Esophagus (tissue), 2 donors: ENCODE results near the gene BRD3. TPM values are rescaled to one million over a fixed set of nuclear protein-coding genes. Genes with fewer than 3 reads are reported as not detected.
"Not testable (repeated sequence)": the region's sequence is repeated elsewhere in the genome, so short reads cannot be mapped to it uniquely, and the experiment has no call there.

ENCODE experiments used
- H3K27ac ChIP-seq, 2 donors: one replicate each; pipeline ENCODE4 v1.5.1; 2013; ENCODE audit warnings: low read depth in 2 of 2, mild to moderate bottlenecking in 2 of 2, inconsistent platforms in 1 of 2, low read length in 1 of 2, moderate library complexity in 1 of 2
- H3K27me3 ChIP-seq, 2 donors: one replicate each; pipeline ENCODE4 v1.6.1; 2013; ENCODE audit warnings: low read length in 2 of 2, control low read depth in 1 of 2, mild to moderate bottlenecking in 1 of 2; ENCODE audit not compliant: insufficient read depth in 2 of 2, control insufficient read depth in 1 of 2
- H3K36me3 ChIP-seq, 2 donors: one replicate each; pipeline ENCODE4 v1.6.1; 2013; ENCODE audit warnings: low read length in 1 of 2; ENCODE audit not compliant: control insufficient read depth in 2 of 2, insufficient read depth in 2 of 2
- H3K4me1 ChIP-seq, 2 donors: one replicate each; pipeline ENCODE4 v1.6.1; 2013; ENCODE audit warnings: low read length in 1 of 2; ENCODE audit not compliant: control insufficient read depth in 2 of 2, insufficient read depth in 2 of 2
- H3K4me3 ChIP-seq, 2 donors: one replicate each; pipeline ENCODE4 v1.5.1; 2013; ENCODE audit warnings: low read length in 2 of 2, mild to moderate bottlenecking in 2 of 2, low read depth in 1 of 2, moderate library complexity in 1 of 2
- H3K9me3 ChIP-seq, 2 donors: one replicate each; pipeline ENCODE4 v1.6.1; 2013; ENCODE audit warnings: mild to moderate bottlenecking in 2 of 2, low read depth in 1 of 2, low read length in 1 of 2, moderate library complexity in 1 of 2; ENCODE audit not compliant: control insufficient read depth in 2 of 2, insufficient read depth in 1 of 2
- WGBS, 2 donors: extraction: QIAGEN DNeasy Blood & Tissue Kit; methylation state at CpG; one replicate each; pipeline ENCODE4 v1.1.7; 2013; 5-methylcytosine and 5-hydroxymethylcytosine counted together
- polyA plus RNA-seq, 2 donors: library from polyadenylated mRNA; stranded (reverse); fragments of 200-250 nt; gene quantifications; one replicate each; pipeline ENCODE4 v1.2.3, GENCODE V29; 2013
- donor health status: healthy with polysubstance abuse.
- donor health status: Bipolar disorder and iron deficiency.

Gene BRD3
- 1 to 10 TPM; 4.5 to 6.6 TPM for polyA plus RNA-seq

DNA sequence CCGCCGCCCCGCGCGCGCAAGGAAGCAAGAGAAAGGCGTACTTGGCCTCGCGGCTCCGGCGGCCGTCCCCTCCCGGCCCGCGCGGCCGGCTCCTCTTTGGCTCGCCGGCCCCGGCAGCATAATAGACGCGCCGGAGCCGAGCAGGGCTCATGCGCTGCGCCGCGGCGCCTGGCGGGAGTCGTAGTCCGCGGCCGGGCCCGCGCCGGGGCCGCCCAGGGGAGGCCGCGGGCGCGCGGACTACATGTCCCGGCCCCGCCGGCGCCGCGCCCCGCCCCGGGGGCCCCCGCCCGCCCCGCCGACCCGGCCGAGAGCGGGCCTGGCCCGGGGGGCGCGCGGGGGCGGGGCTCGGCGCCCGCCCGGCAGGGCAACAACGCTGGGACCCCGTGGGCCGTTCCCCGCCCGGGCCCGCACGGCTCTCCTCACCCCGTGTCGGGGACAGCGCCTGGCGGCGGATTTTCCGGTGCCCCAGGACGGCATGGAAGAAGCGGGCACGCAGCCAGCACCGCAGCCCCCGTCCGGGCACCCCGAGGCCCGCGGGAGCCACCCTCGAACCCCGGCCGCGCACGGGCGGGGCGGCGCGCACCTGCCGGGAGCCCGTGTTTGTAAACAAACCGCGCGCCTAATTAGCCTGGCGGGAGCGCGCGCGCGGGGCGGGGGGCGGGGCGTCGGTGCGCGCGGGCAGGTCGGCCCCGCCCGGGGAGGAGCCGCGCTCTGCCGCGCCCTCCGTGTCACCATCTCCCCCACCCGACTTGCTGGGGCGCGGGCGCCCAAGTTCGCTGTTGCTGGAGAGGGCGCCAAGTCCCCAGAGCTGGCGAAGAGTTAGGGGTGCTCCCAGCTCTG lies at the start of gene BRD3:
BRD3 (minus strand) TSS at position 123 of the 840 bp plus-strand sequence. CDS start 14,549 bp downstream, outside the sequence.
- H3K27ac ChIP-seq, result peak within 1 kb of the TSS; percentile 97 to 99
- peaks cover 7 to 14% of the 10 kb centered on the region in 2 donors for H3K4me1 ChIP-seq
- no peaks in the 10 kb centered on the region for H3K9me3 ChIP-seq
- peaks cover 0 to 3% of the 10 kb centered on the region in 2 donors for H3K27me3 ChIP-seq
- peaks cover 0 to 2% of the 10 kb centered on the region in 2 donors for H3K36me3 ChIP-seq
- H3K4me3 ChIP-seq, result peak within 1 kb of the TSS; percentile 66 to 85
- WGBS, 2 donors, result 0 to 1% methylated on average over 59 to 131 of the region's 131 CpGs

DNA sequence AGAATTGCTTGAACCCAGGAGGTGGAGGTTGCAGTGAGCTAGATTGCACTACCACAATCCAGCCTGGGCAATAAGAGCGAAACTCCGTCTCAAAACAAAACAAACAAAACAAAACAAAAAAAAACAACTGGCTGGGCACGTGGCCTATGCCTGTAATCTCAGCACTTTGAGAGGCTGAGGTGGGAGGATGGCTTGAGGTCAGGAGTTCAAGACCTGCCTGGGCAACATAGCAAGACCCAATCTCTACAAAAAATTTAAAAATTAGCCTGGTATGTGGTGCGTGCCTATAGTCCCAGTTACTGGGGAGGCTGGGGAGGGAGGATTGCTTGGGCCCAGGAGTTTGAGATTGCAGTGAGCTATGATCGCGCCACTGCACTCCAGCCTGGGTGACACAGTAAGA lies 44.7 kb upstream of the BRD3 start:
- Histone ChIP-seq H3K9me3 (no peaks in the 10 kb centered on the region), H3K4me3 (no peak overlapping the region), H3K36me3 (no peaks in the 10 kb centered on the region), H3K27me3 (no peaks in the 10 kb centered on the region), H3K27ac (no peak overlapping the region), H3K4me1 (no peaks in the 10 kb centered on the region)
- 87 to 90% methylated on average over 6 of the region's 6 CpGs for WGBS, 2 donors

DNA sequence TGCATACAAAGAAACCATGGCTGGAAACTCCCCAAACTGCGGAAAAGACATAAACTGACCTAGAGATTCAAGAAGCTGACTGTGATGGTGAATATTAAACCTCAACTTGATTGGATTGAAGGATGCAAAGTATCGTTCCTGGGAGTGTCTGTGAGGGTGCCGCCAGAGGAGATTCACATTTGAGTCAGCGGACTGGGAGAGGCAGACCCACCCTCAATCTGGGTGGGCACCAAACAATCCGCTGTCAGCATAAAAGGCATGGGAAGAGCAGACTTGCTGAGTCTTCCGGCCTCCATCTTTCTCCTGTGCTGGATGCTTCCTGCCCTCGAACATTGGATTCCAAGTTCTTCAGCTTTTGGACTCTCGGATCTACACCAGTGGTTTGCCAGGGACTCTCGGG lies 43.2 kb upstream of the BRD3 start:
- H3K36me3 ChIP-seq, result no peaks in the 10 kb centered on the region
- H3K4me3 ChIP-seq, result no peak overlapping the region
- 73 to 83% methylated on average over 9 of the region's 9 CpGs for WGBS, 2 donors

DNA sequence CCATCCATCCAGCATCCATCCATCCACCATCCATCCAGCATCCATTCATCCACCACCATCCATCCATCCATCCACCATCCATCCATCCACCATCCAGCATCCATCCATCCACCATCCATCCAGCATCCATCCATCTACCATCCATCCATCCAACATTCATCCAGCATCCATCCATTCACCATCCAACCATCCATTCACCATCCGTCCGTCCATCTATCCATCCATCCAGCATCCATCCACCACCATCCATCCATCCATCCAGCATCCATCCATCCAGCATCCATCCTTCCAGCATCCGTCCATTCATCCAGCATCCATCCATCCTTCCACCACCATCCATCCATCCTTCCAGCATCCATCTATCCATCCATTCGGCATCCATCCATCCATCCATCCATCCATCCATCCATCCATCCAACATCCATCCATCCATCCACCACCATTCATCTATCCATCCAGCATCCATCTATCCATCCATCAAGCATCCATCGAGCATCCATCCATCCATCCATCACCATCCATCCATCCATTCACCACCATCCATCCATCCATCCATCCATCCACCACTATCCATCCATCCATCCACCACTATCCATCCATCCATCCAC lies 35.7 kb upstream of the BRD3 start:
- peaks cover 0 to 3% of the 10 kb centered on the region in 2 donors for H3K9me3 ChIP-seq
- no peaks in the 10 kb centered on the region for H3K27me3 ChIP-seq
- no peaks in the 10 kb centered on the region for H3K4me1 ChIP-seq
- H3K4me3 ChIP-seq, result no peak overlapping the region
- no peaks in the 10 kb centered on the region for H3K36me3 ChIP-seq
- no peak overlapping the region for H3K27ac ChIP-seq
- WGBS, 2 donors, result 73 to 77% methylated on average over 5 of the region's 5 CpGs

More for the DNA sequence above, 43.2 kb upstream of the BRD3 start:
- no peaks in the 10 kb centered on the region for H3K9me3 ChIP-seq
- H3K4me1 ChIP-seq, result no peaks in the 10 kb centered on the region
- H3K27me3 ChIP-seq, result no peaks in the 10 kb centered on the region
- H3K27ac ChIP-seq, result no peak overlapping the region

DNA sequence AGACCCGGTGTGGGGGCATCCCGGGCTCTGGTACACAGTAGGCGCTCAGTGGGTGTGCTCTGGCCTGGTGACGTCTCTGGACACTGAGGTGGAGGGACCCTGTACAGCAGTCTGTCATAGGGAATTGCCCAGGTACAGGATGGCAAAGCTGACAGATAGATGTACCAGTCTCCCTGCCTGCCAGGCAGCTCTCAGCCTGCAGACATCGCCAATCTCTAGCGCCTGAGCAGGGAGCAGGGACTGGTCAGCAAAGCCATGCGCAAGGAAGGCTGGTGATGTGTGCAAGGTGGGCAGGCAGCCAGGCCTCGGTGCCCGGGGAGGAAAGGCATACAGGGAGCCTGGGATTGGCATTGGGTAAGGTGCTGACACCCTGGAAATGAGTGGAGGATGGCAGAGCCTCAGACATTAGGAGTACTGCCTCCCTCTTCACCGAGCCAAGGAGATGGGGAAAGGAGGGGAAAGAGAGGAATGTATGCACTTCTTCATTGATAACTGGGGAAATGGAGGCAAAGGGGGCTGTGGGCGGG lies 33.9 kb upstream of the BRD3 start:
- no peaks in the 10 kb centered on the region for H3K27me3 ChIP-seq
- WGBS, 2 donors, result 58 to 64% methylated on average over 11 of the region's 11 CpGs

DNA sequence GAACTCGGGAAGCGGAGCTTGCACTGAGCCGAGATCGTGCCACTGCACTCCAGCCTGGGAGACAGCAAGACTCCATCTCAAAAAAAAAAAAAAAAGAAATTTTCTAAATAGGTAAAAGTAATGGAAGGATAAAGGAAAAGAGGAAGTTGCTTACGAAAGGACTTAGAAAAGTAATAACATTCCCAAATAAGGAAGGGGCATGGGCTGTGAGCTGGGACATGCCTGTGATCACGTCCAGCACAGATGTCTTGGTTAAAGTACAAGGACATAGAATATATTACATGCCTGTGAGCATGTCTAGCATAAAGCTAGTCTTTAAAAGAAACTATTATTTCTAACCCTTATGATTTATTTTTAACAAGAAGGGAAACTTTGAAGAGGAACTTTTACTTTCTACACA lies 33.3 kb upstream of the BRD3 start:
- H3K27ac ChIP-seq, H3K4me3 ChIP-seq, H3K4me1 ChIP-seq, H3K9me3 ChIP-seq, H3K27me3 ChIP-seq, H3K36me3 ChIP-seq: not testable (repeated sequence)
- WGBS, 2 donors, result 61 to 72% methylated on average over 6 of the region's 6 CpGs

More for the DNA sequence above, 33.9 kb upstream of the BRD3 start:
- Histone ChIP-seq H3K9me3 (peaks cover 0 to 3% of the 10 kb centered on the region in 2 donors), H3K36me3 (no peaks in the 10 kb centered on the region), H3K4me1 (no peaks in the 10 kb centered on the region), H3K27ac (no peak overlapping the region), H3K4me3 (no peak overlapping the region)

DNA sequence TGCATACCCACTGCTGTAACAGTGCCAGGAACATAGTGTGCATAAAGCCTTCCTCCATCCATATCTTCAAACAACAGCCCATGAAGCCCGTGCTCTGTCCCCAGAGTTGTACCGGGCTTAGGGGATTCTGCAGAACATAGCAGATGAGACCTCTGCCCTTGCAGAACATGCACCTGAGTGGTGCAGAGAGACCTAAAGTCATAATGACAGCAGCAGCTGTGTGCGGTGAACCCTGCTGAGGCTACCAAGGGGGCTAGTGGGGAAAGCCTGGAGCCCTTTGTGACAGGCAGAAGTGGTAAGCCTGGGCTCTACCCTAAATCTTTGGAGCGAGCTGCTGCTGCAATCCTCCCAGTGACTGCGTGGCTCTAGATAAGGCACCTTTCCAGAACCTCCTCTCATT lies 32.2 kb upstream of the BRD3 start:
- 86 to 89% methylated on average over 5 of the region's 5 CpGs for WGBS, 2 donors
- H3K4me3 ChIP-seq, result no peak overlapping the region
- peaks cover 0 to 3% of the 10 kb centered on the region in 2 donors for H3K9me3 ChIP-seq
- no peak overlapping the region for H3K27ac ChIP-seq
- no peaks in the 10 kb centered on the region for H3K4me1 ChIP-seq
- no peaks in the 10 kb centered on the region for H3K27me3 ChIP-seq
- no peaks in the 10 kb centered on the region for H3K36me3 ChIP-seq

DNA sequence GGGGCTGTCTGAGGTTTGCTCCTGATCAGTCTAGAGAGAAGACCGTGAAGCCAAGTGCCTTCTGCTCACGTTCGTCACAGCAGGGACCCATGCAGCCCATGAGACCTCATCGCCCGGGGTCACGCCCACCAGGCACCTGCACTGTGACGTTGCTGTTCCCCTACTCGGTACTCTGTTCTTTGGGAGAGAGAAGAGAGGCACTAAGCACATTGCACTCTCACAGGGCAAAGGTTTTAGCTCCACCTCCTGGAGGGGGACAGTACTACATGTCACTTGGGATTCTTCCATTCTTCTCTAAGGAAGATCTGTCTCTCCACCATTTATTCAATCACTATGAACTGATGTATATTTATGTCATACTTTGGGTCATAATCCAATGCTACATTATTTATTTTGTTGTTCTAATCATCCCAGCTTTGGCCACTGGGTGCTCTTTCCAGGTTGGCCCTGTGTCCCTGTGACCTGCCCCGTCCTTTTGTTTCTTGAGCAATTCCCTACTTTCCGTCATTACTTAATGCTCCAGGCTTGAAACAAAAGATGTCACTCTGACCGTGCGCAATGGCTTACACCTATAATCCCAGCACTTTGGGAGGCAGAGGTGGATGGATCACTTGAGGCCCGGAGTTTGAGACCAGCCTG lies 31.4 kb upstream of the BRD3 start:
- H3K4me3 ChIP-seq, result no peak overlapping the region
- H3K27me3 ChIP-seq, result no peaks in the 10 kb centered on the region
- peaks cover 0 to 3% of the 10 kb centered on the region in 2 donors for H3K9me3 ChIP-seq
- no peak overlapping the region for H3K27ac ChIP-seq
- 38 to 46% methylated on average over 13 of the region's 13 CpGs for WGBS, 2 donors
- no peaks in the 10 kb centered on the region for H3K36me3 ChIP-seq
- H3K4me1 ChIP-seq, result no peaks in the 10 kb centered on the region

DNA sequence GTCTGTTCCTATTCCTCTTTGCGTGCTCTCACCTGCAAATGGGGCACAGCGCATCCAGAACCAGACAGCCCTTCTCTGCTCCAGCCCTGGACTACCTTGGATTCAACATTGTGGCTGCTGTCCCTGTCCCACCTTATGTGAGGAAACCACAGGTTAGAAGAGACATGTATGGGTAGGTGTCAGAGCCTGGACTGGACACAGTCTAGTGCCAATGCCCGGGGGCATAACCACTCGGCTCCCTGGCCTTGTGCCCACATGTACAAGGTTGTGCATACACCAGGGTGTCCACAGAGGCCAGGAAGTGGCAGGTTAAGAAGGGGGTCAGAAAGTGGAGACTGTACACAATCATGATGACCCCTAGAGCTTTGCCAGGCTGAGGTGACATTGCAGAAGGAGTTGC lies 22.1 kb upstream of the BRD3 start:
- WGBS, 2 donors, result 65 to 74% methylated on average over 4 of the region's 4 CpGs
- H3K4me3 ChIP-seq, result no peak overlapping the region
- no peak overlapping the region for H3K27ac ChIP-seq
- no peaks in the 10 kb centered on the region for H3K36me3 ChIP-seq
- peaks cover 0 to 7% of the 10 kb centered on the region in 2 donors for H3K4me1 ChIP-seq
- H3K9me3 ChIP-seq, result peaks cover 0 to 3% of the 10 kb centered on the region in 2 donors
- peaks cover 0 to 2% of the 10 kb centered on the region in 2 donors for H3K27me3 ChIP-seq
